Endodermal cell (in vitro differentiated cells): ENCODE measurements around the gene LMF2. TPM values are rescaled to one million over a fixed set of nuclear protein-coding genes. Genes with fewer than 3 reads are reported as not detected.

Source experiments
- DNase-seq: peaks from one replicate; pipeline ENCODE4 v3.0.0-alpha.2; 2017
- H3K27ac ChIP-seq: 2 replicates; pipeline ENCODE4 v1.5.1; 2013; ENCODE audit warnings: mild to moderate bottlenecking, low read depth, low read length, moderate library complexity
- H3K27me3 ChIP-seq: 2 replicates; pipeline ENCODE4 v1.6.1; 2013; ENCODE audit warnings: mild to moderate bottlenecking, low read length, moderate library complexity; ENCODE audit not compliant: insufficient read depth, control insufficient read depth, poor library complexity, severe bottlenecking
- H3K36me3 ChIP-seq: 2 replicates; pipeline ENCODE4 v1.7.0; 2013; ENCODE audit warnings: mild to moderate bottlenecking, low read length, moderate library complexity; ENCODE audit not compliant: control insufficient read depth, insufficient read depth
- H3K4me1 ChIP-seq: one replicate; pipeline ENCODE4 v1.7.0; 2013; ENCODE audit warnings: low read length; ENCODE audit not compliant: control insufficient read depth, insufficient read depth
- H3K4me3 ChIP-seq: 2 replicates; pipeline ENCODE4 v1.5.1; 2013; ENCODE audit warnings: mild to moderate bottlenecking, low read length, moderate library complexity
- H3K9ac ChIP-seq: 2 replicates; pipeline ENCODE4 v1.6.1; 2013; ENCODE audit warnings: mild to moderate bottlenecking, low read length, moderate library complexity; ENCODE audit not compliant: poor library complexity, severe bottlenecking; ENCODE audit errors: extremely low read depth
- H3K9me3 ChIP-seq: 2 replicates; pipeline ENCODE4 v1.6.1; 2013; ENCODE audit warnings: mild to moderate bottlenecking, low read length, moderate library complexity; ENCODE audit not compliant: control insufficient read depth
- H3K27ac Mint-ChIP-seq: 2 replicates; pipeline ENCODE4 v1.8.0; 2020; ENCODE audit warnings: mixed read lengths
- H3K27me3 Mint-ChIP-seq: 2 replicates; pipeline ENCODE4 v1.8.0; 2021; ENCODE audit warnings: mild to moderate bottlenecking, mixed read lengths; ENCODE audit not compliant: insufficient read depth
- H3K36me3 Mint-ChIP-seq: 2 replicates; pipeline ENCODE4 v1.8.0; 2020; ENCODE audit warnings: low read depth, mixed read lengths
- H3K4me1 Mint-ChIP-seq: 2 replicates; pipeline ENCODE4 v1.8.0; 2020; ENCODE audit warnings: mixed read lengths
- H3K4me3 Mint-ChIP-seq: 2 replicates; pipeline ENCODE4 v1.8.0; 2020; ENCODE audit warnings: mild to moderate bottlenecking, moderate library complexity, mixed read lengths
- H3K9me3 Mint-ChIP-seq: 2 replicates; pipeline ENCODE4 v1.8.0; 2020; ENCODE audit warnings: mild to moderate bottlenecking, mixed read lengths
- CTCF ChIP-seq: fragments of 200-600 bp; sonication (generic); conservative IDR thresholded peaks from 2 replicates; pipeline ENCODE4 v1.5.0; 2021; ENCODE audit warnings: antibody characterized with exemption, mild to moderate bottlenecking
- WGBS, 2 experiments: methylation state at CpG; one replicate each; pipeline versions ENCODE4 v1.1.5 to v1.1.7; 2013; ENCODE audit warnings: missing lambda C conversion rate in 2 of 2, mixed read lengths in 1 of 2; ENCODE audit not compliant: insufficient coverage in 1 of 2, insufficient read length in 1 of 2; 5-methylcytosine and 5-hydroxymethylcytosine counted together
- total RNA-seq, 2 donors: library from RNA; stranded (reverse); fragmentation: NEBNext Ultra II Directional in 1 of 2; extraction: Animal tissue kit (Norgen Biotek cat#: 25700) in 1 of 2; gene quantifications; 2 replicates in 1 of 2; 3 replicates in 1 of 2; pipeline ENCODE4 v1.2.1, GENCODE V29; 2021

Gene LMF2
- total RNA-seq, 2 donors from 2014 or later, result 58.8 to 65.2 TPM

GRCh38 chr22:50483977-50484853, 23.3 kb downstream of the LMF2 start:
- Mint-ChIP-seq H3K9me3 (no peaks in the 10 kb centered on the region), H3K36me3 (no peaks in the 10 kb centered on the region), H3K27me3 (peaks cover 61% of the 10 kb centered on the region), H3K4me3 (no peak overlapping the region), H3K27ac (no peak overlapping the region), H3K4me1 (peaks cover 11% of the 10 kb centered on the region)
- DNase-seq, result no peak
- no peaks in the 10 kb centered on the region for H3K36me3 ChIP-seq
- no peak for TF ChIP-seq CTCF
- 88 to 90% methylated on average over 24 to 31 of the region's 31 CpGs for WGBS, 2 experiments
- H3K4me1 ChIP-seq, result no peaks in the 10 kb centered on the region
- H3K9me3 ChIP-seq, result no peaks in the 10 kb centered on the region
- H3K27ac ChIP-seq, result no peak overlapping the region
- no peak overlapping the region for H3K4me3 ChIP-seq
- no peak overlapping the region for H3K9ac ChIP-seq
- peaks cover 19% of the 10 kb centered on the region for H3K27me3 ChIP-seq

- Mint-ChIP-seq H3K9me3 (no peaks in the 10 kb centered on the region), H3K4me1 (peaks cover 11% of the 10 kb centered on the region)
- WGBS, 2 experiments, result 88 to 98% methylated on average over 8 of the region's 8 CpGs
Measured at GRCh38 chr22:50483556-50483955, 23.9 kb downstream of the LMF2 start.

GRCh38 chr22:50483106-50483505, 24.4 kb downstream of the LMF2 start:
- 85 to 91% methylated on average over 8 to 10 of the region's 10 CpGs for WGBS, 2 experiments
- Histone ChIP-seq H3K4me3 (no peak overlapping the region), H3K27me3 (peaks cover 20% of the 10 kb centered on the region), H3K9me3 (no peaks in the 10 kb centered on the region), H3K36me3 (no peaks in the 10 kb centered on the region), H3K27ac (no peak overlapping the region), H3K9ac (no peak overlapping the region), H3K4me1 (no peaks in the 10 kb centered on the region)
- no peak for DNase-seq
- H3K27ac Mint-ChIP-seq, result no peak overlapping the region
- H3K4me1 Mint-ChIP-seq, result peaks cover 11% of the 10 kb centered on the region
- H3K4me3 Mint-ChIP-seq, result no peak overlapping the region
- H3K36me3 Mint-ChIP-seq, result no peaks in the 10 kb centered on the region
- no peak for TF ChIP-seq CTCF
- no peaks in the 10 kb centered on the region for H3K9me3 Mint-ChIP-seq
- peaks cover 69% of the 10 kb centered on the region for H3K27me3 Mint-ChIP-seq

More at GRCh38 chr22:50483556-50483955, 23.9 kb downstream of the LMF2 start:
- H3K27ac Mint-ChIP-seq, result no peak overlapping the region
- H3K4me3 ChIP-seq, result no peak overlapping the region
- no peak for TF ChIP-seq CTCF
- H3K27me3 Mint-ChIP-seq, result peaks cover 65% of the 10 kb centered on the region
- H3K9ac ChIP-seq, result no peak overlapping the region
- no peaks in the 10 kb centered on the region for H3K9me3 ChIP-seq
- H3K4me1 ChIP-seq, result no peaks in the 10 kb centered on the region
- no peaks in the 10 kb centered on the region for H3K36me3 ChIP-seq
- peaks cover 20% of the 10 kb centered on the region for H3K27me3 ChIP-seq
- no peaks in the 10 kb centered on the region for H3K36me3 Mint-ChIP-seq
- no peak overlapping the region for H3K4me3 Mint-ChIP-seq
- no peak for DNase-seq
- H3K27ac ChIP-seq, result no peak overlapping the region
